Measurements from ENCODE around the gene KRTAP10-8.
"Not testable (repeated sequence)": the region's sequence is repeated elsewhere in the genome, so short reads cannot be mapped to it uniquely, and the experiment has no call there.

The KRTAP10-8 gene

GRCh38 chr21:44647222-44647552, 35.3 kb downstream of the KRTAP10-8 start:
- no peak for DNase-seq

- no peak for DNase-seq
Measured at GRCh38 chr21:44648557-44649311, 36.9 kb downstream of the KRTAP10-8 start.

GRCh38 chr21:44649521-44650100, 37.7 kb downstream of the KRTAP10-8 start:
- DNase-seq: no peak

- no peak for DNase-seq
Measured at GRCh38 chr21:44650265-44650972, 38.5 kb downstream of the KRTAP10-8 start.

GRCh38 chr21:44650973-44651675, 39.2 kb downstream of the KRTAP10-8 start:
- no peak for DNase-seq

- DNase-seq: peak; percentile 54
Measured at GRCh38 chr21:44653123-44653522, 41.2 kb downstream of the KRTAP10-8 start.

- peak; percentile 78 for DNase-seq
Measured at GRCh38 chr21:44653656-44654575, 42.0 kb downstream of the KRTAP10-8 start.

GRCh38 chr21:44654576-44655175, 42.8 kb downstream of the KRTAP10-8 start, which contains the start of gene KRTAP12-4:
KRTAP12-4 (minus strand) TSS chr21:44654659; CDS start chr21:44654614, 45 bp downstream.
- DNase-seq: no peak

- DNase-seq: no peak
Measured at GRCh38 chr21:44656868-44657267, 45.0 kb downstream of the KRTAP10-8 start.

- peak; percentile 60 for DNase-seq
Measured at GRCh38 chr21:44657635-44658540, 46.0 kb downstream of the KRTAP10-8 start, which contains the start of gene KRTAP12-3. KRTAP12-3 (plus strand) TSS chr21:44657932; CDS start chr21:44657980, 48 bp downstream.

GRCh38 chr21:44658541-44658910, 46.6 kb downstream of the KRTAP10-8 start:
- no peak for DNase-seq

GRCh38 chr21:44658913-44659595, 47.2 kb downstream of the KRTAP10-8 start:
- no peak for DNase-seq

GRCh38 chr21:44661567-44661966, 49.7 kb downstream of the KRTAP10-8 start:
- not testable (repeated sequence) for DNase-seq
